Keratinocyte (primary cell): ENCODE results near the gene ANKRD53. TPM values are rescaled to one million over a fixed set of nuclear protein-coding genes. Genes with fewer than 3 reads are reported as not detected.

Experiments used
- DNase-seq: peaks from one replicate; pipeline ENCODE4 v3.0.0-alpha.2; 2011; ENCODE audit warnings: low read depth, missing footprints, low spot score
- FAIRE-seq: peaks from 2 replicates; lab custom pipeline; 2011; peaks lifted over from hg19 to GRCh38; lab: Jason Lieb, UNC
- H2AFZ ChIP-seq: 2 replicates; pipeline ENCODE4 v1.6.0; 2012; ENCODE audit warnings: low read length, control low read depth, inconsistent platforms; ENCODE audit not compliant: control insufficient read depth
- H3K27ac ChIP-seq: 2 replicates; pipeline ENCODE4 v1.5.1; 2011; ENCODE audit warnings: low read length; ENCODE audit not compliant: control insufficient read depth, insufficient read depth
- H3K27me3 ChIP-seq: 3 replicates; pipeline ENCODE4 v1.6.0; 2011; ENCODE audit warnings: low read length; ENCODE audit not compliant: control insufficient read depth, insufficient read depth; ENCODE audit errors: extremely low read depth
- H3K36me3 ChIP-seq, 2 experiments: 2 replicates in 1 of 2; 3 replicates in 1 of 2; pipeline ENCODE4 v1.5.1; 2011; ENCODE audit warnings: low read length in 2 of 2, mild to moderate bottlenecking in 1 of 2; ENCODE audit not compliant: control insufficient read depth in 2 of 2, insufficient read depth in 2 of 2; ENCODE audit errors: extremely low read depth in 1 of 2
- H3K4me1 ChIP-seq: 3 replicates; pipeline ENCODE4 v1.5.1; 2011; ENCODE audit warnings: low read length; ENCODE audit not compliant: control insufficient read depth, insufficient read depth; ENCODE audit errors: extremely low read depth
- H3K4me2 ChIP-seq: 3 replicates; pipeline ENCODE4 v1.6.0; 2011; ENCODE audit warnings: low read depth, low read length; ENCODE audit not compliant: control insufficient read depth, insufficient read depth; ENCODE audit errors: extremely low read depth
- H3K4me3 ChIP-seq, 3 experiments: fragments of 200-600 bp in 1 of 3; sonication (generic) in 1 of 3; 2 replicates in 2 of 3; 3 replicates in 1 of 3; pipeline ENCODE4 v1.5.1; 2011 to 2016; ENCODE audit warnings: low read length in 3 of 3, mild to moderate bottlenecking in 3 of 3, control low read depth in 2 of 3, inconsistent platforms in 1 of 3, low read depth in 1 of 3, mixed read lengths in 1 of 3, mixed run types in 1 of 3, moderate library complexity in 1 of 3; ENCODE audit not compliant: control insufficient read depth in 2 of 3, insufficient read depth in 2 of 3; ENCODE audit errors: extremely low read depth in 1 of 3
- H3K79me2 ChIP-seq: 2 replicates; pipeline ENCODE4 v1.6.0; 2012; ENCODE audit warnings: low read length; ENCODE audit not compliant: control insufficient read depth, insufficient read depth
- H3K9ac ChIP-seq: 3 replicates; pipeline ENCODE4 v1.6.0; 2011; ENCODE audit warnings: low read length; ENCODE audit not compliant: control insufficient read depth, insufficient read depth; ENCODE audit errors: extremely low read depth
- H3K9me1 ChIP-seq: 3 replicates; pipeline ENCODE4 v1.6.0; 2011; ENCODE audit warnings: low read length; ENCODE audit not compliant: control insufficient read depth, insufficient read depth; ENCODE audit errors: extremely low read depth
- H3K9me3 ChIP-seq: 2 replicates; pipeline ENCODE4 v1.5.1; 2012; ENCODE audit warnings: low read depth, low read length; ENCODE audit not compliant: control insufficient read depth
- H4K20me1 ChIP-seq: 3 replicates; pipeline ENCODE4 v1.6.0; 2011; ENCODE audit warnings: low read length; ENCODE audit not compliant: control insufficient read depth, insufficient read depth; ENCODE audit errors: extremely low read depth
- CTCF ChIP-seq, 3 experiments: IDR thresholded peaks in 1 of 3; conservative IDR thresholded peaks in 1 of 3; optimal IDR thresholded peaks in 1 of 3; 2 replicates in 2 of 3; 3 replicates in 1 of 3; pipeline versions ENCODE3 to v1.5.1; 2011; ENCODE audit warnings: low read length in 3 of 3, mild to moderate bottlenecking in 3 of 3, moderate library complexity in 2 of 3, control low read depth in 1 of 3, inconsistent platforms in 1 of 3; ENCODE audit not compliant: insufficient read depth in 2 of 3; ENCODE audit errors: extremely low read depth in 1 of 3
- EZH2 ChIP-seq: IDR thresholded peaks from one replicate; pipeline ENCODE4 v1.6.1; 2012; ENCODE audit warnings: inconsistent platforms, mild to moderate bottlenecking, low read length, moderate library complexity
- dilution Hi-C: fragments of 300-500 bp; cut with MboI; formaldehyde crosslinking; loops from one replicate; pipeline ENCODE4 v1.7.0; 2020; ENCODE audit warnings: low sequenced_read_pairs; ENCODE audit not compliant: extremely low pct_ligation_motif_present
- polyA plus RNA-seq, 5 experiments: library from polyadenylated mRNA; depleted of rRNA in 3 of 5; stranded (reverse) in 3 of 5; stranded (forward) in 1 of 5; unstranded in 1 of 5; fragments of >200 nt; gene quantifications; 1 replicate in 1 of 5; 2 replicates in 3 of 5; 3 replicates in 1 of 5; pipeline versions ENCODE4 v1.2.1 to v1.2.3, GENCODE V29; 2011 to 2012; ENCODE audit warnings: missing spikeins in 2 of 5, low read depth in 1 of 5, low replicate concordance in 1 of 5

ANKRD53 gene
- polyA plus RNA-seq, 1 donor (not counting 4 experiments of a cell fraction or from before 2014, with no cell fraction given), result not detected

- H3K9me3 ChIP-seq, result no peaks in the 10 kb centered on the region
- dilution Hi-C loops, result no loop called here
- no peak overlapping the region for H3K27ac ChIP-seq
- no peaks in the 10 kb centered on the region for H4K20me1 ChIP-seq
- no peak overlapping the region for H3K4me3 ChIP-seq
- DNase-seq (no peak), FAIRE-seq (no peak)
- H3K9me1 ChIP-seq, result no peaks in the 10 kb centered on the region
- no peak overlapping the region for H2AFZ ChIP-seq
- H3K4me2 ChIP-seq, result no peak overlapping the region
- H3K79me2 ChIP-seq, result no peaks in the 10 kb centered on the region
- no peaks in the 10 kb centered on the region for H3K27me3 ChIP-seq
- H3K4me1 ChIP-seq, result peaks cover under 1% of the 10 kb centered on the region
- H3K36me3 ChIP-seq, result peaks cover 7 to 30% of the 10 kb centered on the region in 2 experiments
- no peak overlapping the region for H3K9ac ChIP-seq
- TF ChIP-seq EZH2 (no peak), CTCF (optimal IDR thresholded peaks at IDR 0.05 in 1 of 3, IDR thresholded peaks at IDR 0.05 in 1 of 3, conservative IDR thresholded peaks at IDR 0.05 in 1 of 3; ENCODE audit: extremely low read depth in 1 of 3, insufficient read depth in 2 of 3, low read length in 3 of 3) (no peak)
Measured at GRCh38 chr2:70983506-70984227, 5.2 kb downstream of the ANKRD53 start.

GRCh38 chr2:70984228-70984575, 5.8 kb downstream of the ANKRD53 start:
- no peaks in the 10 kb centered on the region for H3K27me3 ChIP-seq
- dilution Hi-C loops, result no loop called here
- DNase-seq, result no peak
- no peak overlapping the region for H2AFZ ChIP-seq
- no peaks in the 10 kb centered on the region for H4K20me1 ChIP-seq
- no peak for FAIRE-seq
- H3K9ac ChIP-seq, result no peak overlapping the region
- no peaks in the 10 kb centered on the region for H3K9me1 ChIP-seq
- TF ChIP-seq EZH2, result no peak
- no peak for TF ChIP-seq CTCF (optimal IDR thresholded peaks at IDR 0.05 in 1 of 3, IDR thresholded peaks at IDR 0.05 in 1 of 3, conservative IDR thresholded peaks at IDR 0.05 in 1 of 3; ENCODE audit: extremely low read depth in 1 of 3, insufficient read depth in 2 of 3, low read length in 3 of 3)
- no peaks in the 10 kb centered on the region for H3K79me2 ChIP-seq
- no peak overlapping the region for H3K4me3 ChIP-seq
- no peaks in the 10 kb centered on the region for H3K4me1 ChIP-seq
- peaks cover 12 to 35% of the 10 kb centered on the region in 2 experiments for H3K36me3 ChIP-seq
- H3K9me3 ChIP-seq, result no peaks in the 10 kb centered on the region
- no peak overlapping the region for H3K4me2 ChIP-seq
- H3K27ac ChIP-seq, result no peak overlapping the region
